WTC11 (cell line): ENCODE measurements around the gene PCDHB12. TPM values are rescaled to one million over a fixed set of nuclear protein-coding genes. Genes with fewer than 3 reads are reported as not detected.

Experiments
- ATAC-seq: fragments of 200-7000 bp; cut with Tn5 transposase; 2 replicates; pipeline ENCODE4 v1.10.0; 2021; ENCODE audit warnings: mild to moderate bottlenecking, moderate library complexity
- CTCF ChIA-PET: fragments of 300-600 bp; sonication (Branson Sonifier 250); formaldehyde crosslinking; loops from one replicate; lab custom pipeline; 2021; ENCODE audit warnings: antibody characterized with exemption; lab: Charles Lee
- POLR2A ChIA-PET: fragments of 350-600 bp; sonication (Branson Sonifier 250); formaldehyde crosslinking; loops from one replicate; lab custom pipeline; 2021; ENCODE audit warnings: antibody characterized with exemption; lab: Charles Lee
- DNase-seq: peaks from one replicate; pipeline ENCODE4 v3.0.0; 2021; ENCODE audit warnings: low spot score
- H3K27ac Mint-ChIP-seq: 2 replicates; pipeline ENCODE4 v1.8.0; 2021; ENCODE audit warnings: mixed read lengths
- H3K27me3 Mint-ChIP-seq: 2 replicates; pipeline ENCODE4 v1.8.0; 2021; ENCODE audit warnings: low read depth, mild to moderate bottlenecking, moderate library complexity, mixed read lengths
- H3K36me3 Mint-ChIP-seq: 2 replicates; pipeline ENCODE4 v1.8.0; 2021; ENCODE audit warnings: mixed read lengths
- H3K4me1 Mint-ChIP-seq: 2 replicates; pipeline ENCODE4 v1.8.0; 2022; ENCODE audit warnings: mixed read lengths
- H3K4me3 Mint-ChIP-seq: 2 replicates; pipeline ENCODE4 v1.8.0; 2021; ENCODE audit warnings: mild to moderate bottlenecking, moderate library complexity, mixed read lengths
- H3K9me3 Mint-ChIP-seq: 2 replicates; pipeline ENCODE4 v1.8.0; 2021; ENCODE audit warnings: mixed read lengths
- ARID4B ChIP-seq: sonication (generic); formaldehyde crosslinking; IDR thresholded peaks from 2 replicates; pipeline ENCODE4 v1.8.0; 2023; ENCODE audit warnings: missing genetic modification reagents, mild to moderate bottlenecking, borderline replicate concordance
- E2F4 ChIP-seq: sonication (generic); formaldehyde crosslinking; IDR thresholded peaks from 2 replicates; pipeline ENCODE4 v1.8.1; 2022; ENCODE audit warnings: low read depth, mild to moderate bottlenecking, moderate library complexity, missing genetic modification reagents, borderline replicate concordance
- ETV6 ChIP-seq: sonication (generic); formaldehyde crosslinking; IDR thresholded peaks from 2 replicates; pipeline ENCODE4 v1.8.1; 2022; ENCODE audit warnings: mild to moderate bottlenecking, missing genetic modification reagents
- GABPB1 ChIP-seq: sonication (generic); formaldehyde crosslinking; IDR thresholded peaks from 2 replicates; pipeline ENCODE4 v1.8.1; 2023; ENCODE audit warnings: mild to moderate bottlenecking, missing genetic modification reagents
- HMGA2 ChIP-seq: fragments of 250-450 bp; sonication (Bioruptor Pico); IDR thresholded peaks from 2 replicates; pipeline ENCODE4 v1.4.0; 2021; ENCODE audit warnings: mild to moderate bottlenecking, moderate library complexity
- NFATC4 ChIP-seq: fragments of 250-450 bp; sonication (Bioruptor Pico); IDR thresholded peaks from 2 replicates; pipeline ENCODE4 v1.9.0; 2021; ENCODE audit warnings: mild to moderate bottlenecking
- NFE2L1 ChIP-seq: sonication (generic); formaldehyde crosslinking; IDR thresholded peaks from 2 replicates; pipeline ENCODE4 v1.8.1; 2023; ENCODE audit warnings: missing genetic modification reagents
- NFYB ChIP-seq: sonication (generic); formaldehyde crosslinking; conservative IDR thresholded peaks from 2 replicates; pipeline ENCODE4 v1.8.0; 2022; ENCODE audit warnings: low read depth, missing genetic modification reagents
- OVOL2 ChIP-seq: fragments of 250-450 bp; sonication (Bioruptor Pico); IDR thresholded peaks from 2 replicates; pipeline ENCODE4 v1.9.0; 2021; ENCODE audit warnings: mild to moderate bottlenecking, borderline replicate concordance
- PRRX2 ChIP-seq: fragments of 250-450 bp; sonication (Bioruptor Pico); IDR thresholded peaks from 2 replicates; pipeline ENCODE4 v1.8.0; 2021; ENCODE audit warnings: mild to moderate bottlenecking
- SMAD3 ChIP-seq: sonication (generic); formaldehyde crosslinking; IDR thresholded peaks from 2 replicates; pipeline ENCODE4 v1.8.0; 2022; ENCODE audit warnings: missing genetic modification reagents, mild to moderate bottlenecking, borderline replicate concordance
- TCF7 ChIP-seq: sonication (generic); formaldehyde crosslinking; IDR thresholded peaks from 2 replicates; pipeline ENCODE4 v1.8.0; 2022; ENCODE audit warnings: mild to moderate bottlenecking, low read depth, missing genetic modification reagents, moderate library complexity
- ZNF232 ChIP-seq: sonication (generic); formaldehyde crosslinking; IDR thresholded peaks from 2 replicates; pipeline ENCODE4 v1.8.0; 2022; ENCODE audit warnings: mild to moderate bottlenecking, missing genetic modification reagents
- ZNF423 ChIP-seq: fragments of 250-450 bp; sonication (Bioruptor Pico); IDR thresholded peaks from 2 replicates; pipeline ENCODE4 v2.1.2; 2022; ENCODE audit warnings: mild to moderate bottlenecking, moderate library complexity
- ZNF532 ChIP-seq: fragments of 250-450 bp; sonication (Bioruptor Pico); IDR thresholded peaks from 2 replicates; pipeline ENCODE4 v1.9.0; 2021; ENCODE audit warnings: mild to moderate bottlenecking, borderline replicate concordance
- ZSCAN18 ChIP-seq: fragments of 250-450 bp; sonication (Bioruptor Pico); IDR thresholded peaks from 2 replicates; pipeline ENCODE4 v2.1.2; 2022; ENCODE audit warnings: mild to moderate bottlenecking, moderate library complexity
- total RNA-seq: library from RNA; stranded (reverse); gene quantifications from 3 replicates; pipeline ENCODE4 v1.2.3, GENCODE V29; 2021
- TF ChIP-seq, protein P1 (sequence below): sonication (generic); formaldehyde crosslinking; IDR thresholded peaks from 2 replicates; pipeline ENCODE4 v1.8.1; 2023; ENCODE audit warnings: mild to moderate bottlenecking, moderate library complexity, missing genetic modification reagents
- TF ChIP-seq, protein P2 (sequence below): fragments of 250-450 bp; sonication (Bioruptor Pico); IDR thresholded peaks from 2 replicates; pipeline ENCODE4 v1.9.0; 2021; ENCODE audit warnings: mild to moderate bottlenecking
- TF ChIP-seq, protein P3 (sequence below): sonication (generic); formaldehyde crosslinking; IDR thresholded peaks from 2 replicates; pipeline ENCODE4 v1.8.1; 2022; ENCODE audit warnings: missing genetic modification reagents, borderline replicate concordance

The PCDHB12 gene
- total RNA-seq, 1 experiment from 2014 or later = 2.7 TPM

- TF ChIP-seq, protein P1, sequence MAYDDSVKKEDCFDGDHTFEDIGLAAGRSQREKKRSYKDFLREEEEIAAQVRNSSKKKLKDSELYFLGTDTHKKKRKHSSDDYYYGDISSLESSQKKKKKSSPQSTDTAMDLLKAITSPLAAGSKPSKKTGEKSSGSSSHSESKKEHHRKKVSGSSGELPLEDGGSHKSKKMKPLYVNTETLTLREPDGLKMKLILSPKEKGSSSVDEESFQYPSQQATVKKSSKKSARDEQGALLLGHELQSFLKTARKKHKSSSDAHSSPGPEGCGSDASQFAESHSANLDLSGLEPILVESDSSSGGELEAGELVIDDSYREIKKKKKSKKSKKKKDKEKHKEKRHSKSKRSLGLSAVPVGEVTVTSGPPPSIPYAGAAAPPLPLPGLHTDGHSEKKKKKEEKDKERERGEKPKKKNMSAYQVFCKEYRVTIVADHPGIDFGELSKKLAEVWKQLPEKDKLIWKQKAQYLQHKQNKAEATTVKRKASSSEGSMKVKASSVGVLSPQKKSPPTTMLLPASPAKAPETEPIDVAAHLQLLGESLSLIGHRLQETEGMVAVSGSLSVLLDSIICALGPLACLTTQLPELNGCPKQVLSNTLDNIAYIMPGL (CRISPR knock-in tag) = no peak
- TF ChIP-seq HMGA2 (CRISPR knock-in tag) (no peak), ZNF532 (CRISPR knock-in tag) (no peak), NFE2L1 (no peak), OVOL2 (CRISPR knock-in tag) (no peak), ZSCAN18 (no peak)
- TF ChIP-seq, protein P2, sequence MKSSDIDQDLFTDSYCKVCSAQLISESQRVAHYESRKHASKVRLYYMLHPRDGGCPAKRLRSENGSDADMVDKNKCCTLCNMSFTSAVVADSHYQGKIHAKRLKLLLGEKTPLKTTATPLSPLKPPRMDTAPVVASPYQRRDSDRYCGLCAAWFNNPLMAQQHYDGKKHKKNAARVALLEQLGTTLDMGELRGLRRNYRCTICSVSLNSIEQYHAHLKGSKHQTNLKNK = no peak
- TF ChIP-seq, protein P3, sequence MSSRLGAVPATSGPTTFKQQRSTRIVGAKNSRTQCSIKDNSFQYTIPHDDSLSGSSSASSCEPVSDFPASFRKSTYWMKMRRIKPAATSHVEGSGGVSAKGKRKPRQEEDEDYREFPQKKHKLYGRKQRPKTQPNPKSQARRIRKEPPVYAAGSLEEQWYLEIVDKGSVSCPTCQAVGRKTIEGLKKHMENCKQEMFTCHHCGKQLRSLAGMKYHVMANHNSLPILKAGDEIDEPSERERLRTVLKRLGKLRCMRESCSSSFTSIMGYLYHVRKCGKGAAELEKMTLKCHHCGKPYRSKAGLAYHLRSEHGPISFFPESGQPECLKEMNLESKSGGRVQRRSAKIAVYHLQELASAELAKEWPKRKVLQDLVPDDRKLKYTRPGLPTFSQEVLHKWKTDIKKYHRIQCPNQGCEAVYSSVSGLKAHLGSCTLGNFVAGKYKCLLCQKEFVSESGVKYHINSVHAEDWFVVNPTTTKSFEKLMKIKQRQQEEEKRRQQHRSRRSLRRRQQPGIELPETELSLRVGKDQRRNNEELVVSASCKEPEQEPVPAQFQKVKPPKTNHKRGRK (CRISPR knock-in tag) = no peak
Observed at GRCh38 chr5:141250576-141250975, 42.1 kb downstream of the PCDHB12 start (continued).

DNA sequence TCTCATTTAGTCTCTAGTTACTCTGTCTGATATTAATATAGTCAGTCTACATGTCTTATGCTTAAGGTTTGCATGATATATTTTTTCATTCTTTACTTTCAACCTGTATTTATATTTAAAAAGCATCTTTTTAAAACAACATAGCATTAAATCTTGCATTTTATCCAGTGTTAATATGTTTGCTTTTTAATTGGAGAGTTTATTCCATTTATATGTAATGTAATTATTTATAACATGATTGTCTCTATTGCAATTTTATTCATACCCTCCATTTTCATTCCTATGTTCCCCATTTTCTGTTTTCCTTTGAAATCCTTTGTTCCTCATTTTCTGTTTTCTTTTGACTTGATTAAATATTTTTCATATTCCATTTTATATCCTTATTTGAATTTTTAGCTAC is 49.9 kb downstream of the PCDHB12 start:
- H3K27me3 Mint-ChIP-seq = peaks cover 11% of the 10 kb centered on the region
- ChIA-PET POLR2A (no interaction called here), CTCF (no interaction called here)
- H3K4me1 Mint-ChIP-seq = no peaks in the 10 kb centered on the region
- no peak overlapping the region for H3K4me3 Mint-ChIP-seq
- ATAC-seq (no peak), DNase-seq (no peak)
- H3K9me3 Mint-ChIP-seq = peaks cover 93% of the 10 kb centered on the region
- no peak overlapping the region for H3K27ac Mint-ChIP-seq
- peaks cover 85% of the 10 kb centered on the region for H3K36me3 Mint-ChIP-seq
- TF ChIP-seq ZNF232 (no peak), GABPB1 (CRISPR knock-in tag) (no peak), ETV6 (CRISPR knock-in tag) (no peak), ZNF423 (CRISPR knock-in tag) (no peak), TCF7 (no peak), PRRX2 (no peak), E2F4 (CRISPR knock-in tag) (no peak), NFYB (CRISPR knock-in tag) (no peak), SMAD3 (CRISPR knock-in tag) (no peak), ARID4B (CRISPR knock-in tag) (no peak), NFATC4 (CRISPR knock-in tag) (no peak)
